Stomach (tissue), 9 donors: Measurements from ENCODE around the gene STAT1. TPM values are rescaled to one million over a fixed set of nuclear protein-coding genes. Genes with fewer than 3 reads are reported as not detected.
A peak's percentile ranks its signal among the peaks of the same experiment; 100 is the strongest.

Source experiments
- DNase-seq, 2 donors: peaks; one replicate each; pipeline versions ENCODE4 v3.0.0 to v3.0.0-alpha.2; 2013 to 2019
- H3K27ac ChIP-seq, 5 donors: fragments of 200-600 bp in 4 of 5; sonication (generic) in 4 of 5; one replicate each; pipeline ENCODE4 v1.5.1; 2013 to 2019; ENCODE audit warnings: mild to moderate bottlenecking in 1 of 5, moderate library complexity in 1 of 5
- H3K27me3 ChIP-seq, 3 donors: fragments of 200-600 bp; sonication (generic); one replicate each; pipeline ENCODE4 v1.5.1; 2017 to 2019; ENCODE audit warnings: mixed run types in 1 of 3
- H3K36me3 ChIP-seq, 4 donors: fragments of 200-600 bp; sonication (generic); 1 replicate in 3 of 4; 2 replicates in 1 of 4; pipeline ENCODE4 v1.5.1; 2016 to 2019
- H3K4me1 ChIP-seq, 4 donors: fragments of 200-600 bp; sonication (generic); one replicate each; pipeline ENCODE4 v1.5.1; 2016 to 2019
- H3K4me3 ChIP-seq, 4 donors: fragments of 200-600 bp; sonication (generic) in 3 of 4; one replicate each; pipeline ENCODE4 v1.5.1; 2016 to 2019; ENCODE audit warnings: mild to moderate bottlenecking in 1 of 4
- H3K9me3 ChIP-seq, 4 donors: fragments of 200-600 bp; sonication (generic); one replicate each; pipeline ENCODE4 v1.5.1; 2016 to 2019
- CTCF ChIP-seq, 7 experiments: fragments of 450-650 bp in 4 of 7; fragments of 200-600 bp in 3 of 7; sonication (generic) in 3 of 7; IDR thresholded peaks; one replicate each; pipeline ENCODE4 v1.5.1; 2016 to 2019; ENCODE audit warnings: antibody characterized with exemption in 7 of 7, control low read depth in 2 of 7, mild to moderate bottlenecking in 1 of 7
- EP300 ChIP-seq: sonication (generic); formaldehyde crosslinking; IDR thresholded peaks from one replicate; pipeline ENCODE4 v1.6.1; 2017; ENCODE audit warnings: antibody characterized with exemption
- POLR2A ChIP-seq, 4 donors: fragments of 450-650 bp; IDR thresholded peaks; one replicate each; pipeline ENCODE4 v1.6.1; 2016; ENCODE audit warnings: antibody characterized with exemption in 4 of 4, control low read depth in 2 of 4, mild to moderate bottlenecking in 1 of 4, moderate library complexity in 1 of 4
- POLR2AphosphoS5 ChIP-seq, 3 donors: sonication (generic); formaldehyde crosslinking; IDR thresholded peaks; one replicate each; pipeline ENCODE4 v1.6.1; 2016; ENCODE audit warnings: antibody characterized with exemption in 3 of 3
- WGBS, 5 donors: extraction: QIAGEN DNeasy Blood & Tissue Kit in 3 of 5; methylation state at CpG; one replicate each; pipeline versions ENCODE4 v1.1.5 to v1.1.7; 2013 to 2018; 5-methylcytosine and 5-hydroxymethylcytosine counted together
- intact Hi-C: fragments of 100-400 bp; cut with DNase I; formaldehyde crosslinking; loops from one replicate; pipeline ENCODE4 v1.15.1; 2023; ENCODE audit warnings: low total_unique reads
- polyA plus RNA-seq, 3 donors: library from polyadenylated mRNA; stranded (reverse); fragments of 200-250 nt; gene quantifications; one replicate each; pipeline ENCODE4 v1.2.3, GENCODE V29; 2013
- total RNA-seq, 5 donors: library from RNA; depleted of rRNA; stranded (reverse); fragments of >200 nt; gene quantifications; one replicate each; pipeline versions ENCODE4 v1.1.0 to v1.2.3, GENCODE V29; 2014 to 2016
- donor health status: healthy with polysubstance abuse.
- donor health status: Bipolar disorder and iron deficiency.
- donor health status: healthy.

Gene STAT1
- total and polyA plus RNA-seq, 8 donors = 23.2 to 289 (median 61.7) TPM

- no peak for DNase-seq
- WGBS, 5 donors = 88 to 96% (median 91%) methylated on average over 3 of the region's 3 CpGs
- H3K4me3 ChIP-seq = no peak overlapping the region
- peaks cover 0 to 62% (median 32%) of the 10 kb centered on the region in 4 donors for H3K36me3 ChIP-seq
- H3K27ac ChIP-seq = no peak overlapping the region
- no peak for TF ChIP-seq POLR2A (IDR thresholded peaks at IDR 0.05)
- no peak for TF ChIP-seq EP300
- TF ChIP-seq CTCF (IDR thresholded peaks at IDR 0.05) = no peak
- no peak for TF ChIP-seq POLR2AphosphoS5 (IDR thresholded peaks at IDR 0.05)
- intact Hi-C loops = no loop called here
- peaks cover 0 to 8% (median 0%) of the 10 kb centered on the region in 4 donors for H3K4me1 ChIP-seq
- no peaks in the 10 kb centered on the region for H3K9me3 ChIP-seq
- no peaks in the 10 kb centered on the region for H3K27me3 ChIP-seq
These were observed 83.6 kb downstream of the STAT1 start for GRCh38 chr2:190930411-190930810.

GRCh38 chr2:190929919-190930318 is 84.1 kb downstream of the STAT1 start:
- H3K27me3 ChIP-seq = no peaks in the 10 kb centered on the region
- H3K36me3 ChIP-seq = peaks cover 0 to 67% (median 36%) of the 10 kb centered on the region in 4 donors
- intact Hi-C loops = no loop called here
- no peak for TF ChIP-seq CTCF (IDR thresholded peaks at IDR 0.05)
- no peaks in the 10 kb centered on the region for H3K9me3 ChIP-seq
- H3K27ac ChIP-seq = no peak overlapping the region
- H3K4me3 ChIP-seq = no peak overlapping the region
- 96 to 99% (median 97%) methylated on average over 7 of the region's 7 CpGs for WGBS, 5 donors
- no peak for DNase-seq
- peaks cover 0 to 8% (median 0%) of the 10 kb centered on the region in 4 donors for H3K4me1 ChIP-seq

- no peaks in the 10 kb centered on the region for H3K27me3 ChIP-seq
- WGBS, 5 donors = 39 to 67% (median 45%) methylated on average over 2 of the region's 2 CpGs
- DNase-seq = peak in 1 of 2 donors; percentile 53
- H3K27ac ChIP-seq = no peak overlapping the region
- H3K36me3 ChIP-seq = peaks cover 6 to 86% (median 59%) of the 10 kb centered on the region in 4 donors
- TF ChIP-seq EP300 (no peak), POLR2AphosphoS5 (IDR thresholded peaks at IDR 0.05) (no peak), POLR2A (IDR thresholded peaks at IDR 0.05) (no peak), CTCF (IDR thresholded peaks at IDR 0.05) (no peak)
- no peaks in the 10 kb centered on the region for H3K9me3 ChIP-seq
- intact Hi-C loops = no loop called here
- H3K4me1 ChIP-seq = peaks cover 0 to 8% (median 0%) of the 10 kb centered on the region in 4 donors
- no peak overlapping the region for H3K4me3 ChIP-seq
These were observed 86.7 kb downstream of the STAT1 start for GRCh38 chr2:190927301-190927700.

- intact Hi-C loops = no loop called here
- Histone ChIP-seq H3K36me3 (peaks cover 9 to 71% (median 53%) of the 10 kb centered on the region in 4 donors), H3K4me1 (peaks cover 0 to 7% (median 2%) of the 10 kb centered on the region in 4 donors), H3K27ac (no peak overlapping the region), H3K4me3 (no peak overlapping the region), H3K27me3 (no peaks in the 10 kb centered on the region), H3K9me3 (no peaks in the 10 kb centered on the region)
- WGBS, 5 donors = 32 to 80% (median 63%) methylated on average over 1 of the region's 1 CpG
- DNase-seq = no peak
- TF ChIP-seq POLR2AphosphoS5 (IDR thresholded peaks at IDR 0.05) = no peak
- TF ChIP-seq POLR2A (IDR thresholded peaks at IDR 0.05) = no peak
- TF ChIP-seq CTCF (IDR thresholded peaks at IDR 0.05) = no peak
- TF ChIP-seq EP300 = no peak
These were observed 91.6 kb downstream of the STAT1 start for GRCh38 chr2:190922376-190922775.
